Measurements from ENCODE around the gene AKR1D1. TPM values are rescaled to one million over a fixed set of nuclear protein-coding genes. Genes with fewer than 3 reads are reported as not detected.
"Not testable (repeated sequence)": the region's sequence is repeated elsewhere in the genome, so short reads cannot be mapped to it uniquely, and the experiment has no call there.

Gene AKR1D1
- total and polyA plus RNA-seq, 2 donors = 0.05 TPM

DNA sequence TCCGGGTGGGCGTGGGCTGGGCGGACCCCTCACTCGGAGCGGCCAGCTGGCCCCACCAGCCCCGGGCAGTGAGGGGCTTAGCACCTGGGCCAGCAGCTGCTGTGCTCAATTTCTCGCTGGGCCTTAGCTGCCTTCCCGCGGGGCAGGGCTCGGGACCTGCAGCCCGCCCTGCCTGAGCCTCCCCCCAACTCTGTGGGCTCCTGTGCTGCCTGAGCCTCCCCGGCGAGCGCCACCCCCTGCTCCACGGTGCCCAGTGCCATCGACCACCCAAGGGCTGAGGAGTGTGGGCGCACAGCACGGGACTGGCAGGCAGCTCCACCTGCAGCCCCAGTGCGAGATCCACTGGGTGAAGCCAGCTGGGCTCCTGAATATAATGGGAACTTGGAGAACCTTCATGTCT lies 70.0 kb downstream of the AKR1D1 start:
- not testable (repeated sequence) for H3K36me3 ChIP-seq (ENCODE audit: control insufficient read depth in 2 of 2, insufficient read depth in 2 of 2, low read length in 1 of 2); H3K9me3 ChIP-seq (ENCODE audit: control insufficient read depth in 2 of 2, insufficient read depth in 1 of 2, low read length in 1 of 2); DNase-seq (ENCODE audit: low read depth in 6 of 9, low spot score in 9 of 9); H3K27me3 ChIP-seq (ENCODE audit: control insufficient read depth in 2 of 2, insufficient read depth in 1 of 2, low read length in 1 of 2); H3K27ac ChIP-seq (ENCODE audit: low read depth in 1 of 2, low read length in 1 of 2); H3K4me3 ChIP-seq (ENCODE audit: low read length in 2 of 2); H3K4me1 ChIP-seq (ENCODE audit: control insufficient read depth in 2 of 2, insufficient read depth in 2 of 2, low read length in 2 of 2)
- WGBS = 95% methylated on average over 19 of the region's 19 CpGs

DNA sequence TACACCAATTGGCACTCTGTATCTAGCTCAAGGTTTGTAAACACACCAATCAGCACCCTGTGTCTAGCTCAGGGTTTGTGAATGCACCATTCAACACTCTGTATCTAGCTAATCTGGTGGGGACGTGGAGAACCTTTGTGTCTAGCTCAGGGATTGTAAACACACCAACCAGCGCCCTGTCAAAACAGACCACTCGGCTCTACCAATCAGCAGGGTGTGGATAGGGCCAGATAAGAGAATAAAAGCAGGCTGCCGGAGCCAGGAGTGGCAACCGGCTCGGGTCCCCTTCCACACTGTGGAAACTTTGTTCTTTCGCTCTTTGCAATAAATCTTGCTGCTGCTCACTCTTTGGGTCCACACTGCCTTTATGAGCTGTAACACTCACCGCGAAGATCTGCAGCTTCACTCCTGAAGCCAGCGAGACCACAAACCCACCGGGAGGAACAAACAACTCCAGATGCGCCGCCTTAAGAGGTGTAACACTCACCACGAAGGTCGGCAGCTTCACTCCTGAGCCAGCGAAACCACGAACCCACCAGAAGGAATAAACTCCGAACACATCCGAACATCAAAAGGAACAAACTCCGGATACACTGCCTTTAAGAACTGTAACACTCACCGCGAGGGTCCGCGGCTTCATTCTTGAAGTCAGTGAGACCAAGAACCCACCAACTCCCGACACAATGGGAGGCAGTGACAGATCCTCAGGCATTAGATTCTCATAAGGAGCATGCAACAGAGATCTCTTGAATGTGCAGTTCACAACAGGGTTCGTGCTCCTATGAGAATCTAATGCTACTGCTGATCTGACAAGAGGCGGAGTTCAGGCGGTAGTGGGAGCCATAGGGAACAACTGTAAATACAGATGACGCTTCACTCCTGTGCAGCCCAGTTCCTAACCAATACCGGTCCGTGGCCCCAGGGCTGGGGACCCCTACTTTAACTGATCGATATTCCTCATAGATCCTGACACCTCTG lies 70.8 kb downstream of the AKR1D1 start:
- H3K36me3 ChIP-seq (ENCODE audit: control insufficient read depth in 2 of 2, insufficient read depth in 2 of 2, low read length in 1 of 2); H3K9me3 ChIP-seq (ENCODE audit: control insufficient read depth in 2 of 2, insufficient read depth in 1 of 2, low read length in 1 of 2); H3K27ac ChIP-seq (ENCODE audit: low read depth in 1 of 2, low read length in 1 of 2); H3K27me3 ChIP-seq (ENCODE audit: control insufficient read depth in 2 of 2, insufficient read depth in 1 of 2, low read length in 1 of 2); H3K4me3 ChIP-seq (ENCODE audit: low read length in 2 of 2); H3K4me1 ChIP-seq (ENCODE audit: control insufficient read depth in 2 of 2, insufficient read depth in 2 of 2, low read length in 2 of 2): not testable (repeated sequence)
- DNase-seq (ENCODE audit: low read depth in 6 of 9, low spot score in 9 of 9) = peak in 4 of 9 donors; percentile 13 to 51 (median 34)
- 33% methylated on average over 32 of the region's 32 CpGs for WGBS

DNA sequence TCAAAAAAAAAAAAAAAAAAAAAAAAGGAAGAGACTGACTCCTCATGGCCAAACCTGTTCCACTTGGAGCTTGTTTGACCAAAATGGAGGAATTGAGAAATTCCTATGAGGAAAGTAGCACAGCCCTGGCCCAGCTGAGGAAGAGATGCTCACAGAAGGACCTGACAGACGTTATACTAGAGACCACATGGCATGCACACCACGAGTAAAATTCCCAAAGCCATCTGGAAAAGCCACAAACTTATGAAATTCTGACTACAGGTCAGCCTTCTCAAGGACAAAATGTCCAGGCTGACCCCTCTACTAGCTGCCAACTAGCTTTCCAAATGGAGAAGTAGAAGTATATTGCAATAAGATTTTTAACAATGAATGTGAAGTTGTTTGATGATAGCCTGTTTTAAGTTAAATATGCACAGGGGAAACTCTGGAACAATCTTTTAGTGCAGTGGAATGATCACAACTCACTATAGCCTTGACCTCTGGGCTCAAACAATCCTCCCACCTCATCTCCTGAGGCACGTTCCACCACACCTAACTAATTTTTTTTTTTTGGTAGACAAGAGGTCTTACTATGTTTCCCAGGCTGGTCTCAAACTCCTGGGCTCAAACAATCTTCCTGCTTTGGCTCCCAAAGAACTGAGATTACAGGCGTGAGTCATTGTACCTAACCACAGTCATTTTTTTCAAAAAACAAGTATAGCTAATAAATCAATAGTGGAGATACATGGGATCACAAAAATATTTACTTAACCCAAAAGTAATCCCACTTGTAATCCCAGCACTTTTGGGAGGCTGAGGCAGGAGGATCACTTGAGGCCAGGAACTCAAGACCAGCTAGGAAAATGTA lies 75.7 kb downstream of the AKR1D1 start:
- peaks cover 0 to 5% of the 10 kb centered on the region in 2 donors for H3K4me1 ChIP-seq (ENCODE audit: control insufficient read depth in 2 of 2, insufficient read depth in 2 of 2, low read length in 2 of 2)
- DNase-seq (ENCODE audit: low read depth in 6 of 9, low spot score in 9 of 9) = no peak
- H3K36me3 ChIP-seq (ENCODE audit: control insufficient read depth in 2 of 2, insufficient read depth in 2 of 2, low read length in 1 of 2) = no peaks in the 10 kb centered on the region
- H3K9me3 ChIP-seq (ENCODE audit: control insufficient read depth in 2 of 2, insufficient read depth in 1 of 2, low read length in 1 of 2) = no peaks in the 10 kb centered on the region
- no peak overlapping the region for H3K4me3 ChIP-seq (ENCODE audit: low read length in 2 of 2)
- H3K27me3 ChIP-seq (ENCODE audit: control insufficient read depth in 2 of 2, insufficient read depth in 1 of 2, low read length in 1 of 2) = no peaks in the 10 kb centered on the region
- 95% methylated on average over 4 of the region's 4 CpGs for WGBS
- no peak overlapping the region for H3K27ac ChIP-seq (ENCODE audit: low read depth in 1 of 2, low read length in 1 of 2)

- WGBS = 97% methylated on average over 3 of the region's 3 CpGs
- H3K27ac ChIP-seq (ENCODE audit: low read depth in 1 of 2, low read length in 1 of 2) = no peak overlapping the region
- no peaks in the 10 kb centered on the region for H3K4me1 ChIP-seq (ENCODE audit: control insufficient read depth in 2 of 2, insufficient read depth in 2 of 2, low read length in 2 of 2)
Measured at GRCh38 chr7:138154661-138155060, 78.4 kb downstream of the AKR1D1 start.

GRCh38 chr7:138157702-138158101 lies 81.4 kb downstream of the AKR1D1 start:
- H3K36me3 ChIP-seq (ENCODE audit: control insufficient read depth in 2 of 2, insufficient read depth in 2 of 2, low read length in 1 of 2) = no peaks in the 10 kb centered on the region
- WGBS = 96% methylated on average over 4 of the region's 4 CpGs

More at GRCh38 chr7:138154661-138155060, 78.4 kb downstream of the AKR1D1 start:
- H3K36me3 ChIP-seq (ENCODE audit: control insufficient read depth in 2 of 2, insufficient read depth in 2 of 2, low read length in 1 of 2) = no peaks in the 10 kb centered on the region
- H3K4me3 ChIP-seq (ENCODE audit: low read length in 2 of 2) = no peak overlapping the region
- no peaks in the 10 kb centered on the region for H3K9me3 ChIP-seq (ENCODE audit: control insufficient read depth in 2 of 2, insufficient read depth in 1 of 2, low read length in 1 of 2)
- H3K27me3 ChIP-seq (ENCODE audit: control insufficient read depth in 2 of 2, insufficient read depth in 1 of 2, low read length in 1 of 2) = no peaks in the 10 kb centered on the region
- no peak for DNase-seq (ENCODE audit: low read depth in 6 of 9, low spot score in 9 of 9)

DNA sequence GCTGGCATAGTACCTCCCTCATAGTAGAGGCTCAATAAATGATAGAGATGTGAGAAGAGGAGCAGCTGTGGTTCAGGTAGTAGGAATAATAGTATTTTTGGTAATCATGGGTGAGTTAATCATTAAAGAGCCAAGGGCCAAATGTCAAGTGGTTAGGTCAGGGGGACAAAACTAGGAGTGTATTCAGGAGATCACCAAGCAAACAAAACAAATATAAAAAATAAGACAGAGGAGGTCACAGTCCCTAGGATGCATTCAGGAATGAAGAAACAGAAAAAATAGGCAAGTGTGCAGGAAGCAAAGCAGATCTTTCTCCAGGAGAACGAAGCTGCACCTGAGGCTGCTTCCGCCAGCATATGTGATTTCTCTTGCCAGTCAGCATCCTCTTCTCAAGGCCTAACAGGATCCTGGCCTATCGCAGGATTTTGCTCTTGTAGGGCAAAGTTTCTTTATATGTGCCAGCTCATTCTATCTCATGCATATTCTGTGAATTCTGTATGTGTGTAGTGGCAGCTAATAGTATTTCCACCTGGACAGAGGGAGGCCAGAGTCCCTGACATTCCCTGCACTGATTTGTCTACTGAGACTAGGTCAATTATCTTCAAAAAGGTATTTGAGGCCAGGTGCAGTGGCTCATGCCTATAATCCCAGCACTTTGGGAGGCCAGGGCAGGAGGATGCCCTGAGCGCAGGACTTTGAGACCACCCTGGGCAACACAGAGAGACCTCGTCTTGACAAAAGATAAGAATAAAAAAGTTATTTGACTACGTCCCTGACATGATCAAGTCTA lies 82.7 kb downstream of the AKR1D1 start:
- DNase-seq (ENCODE audit: low read depth in 6 of 9, low spot score in 9 of 9) = no peak
- H3K36me3 ChIP-seq (ENCODE audit: control insufficient read depth in 2 of 2, insufficient read depth in 2 of 2, low read length in 1 of 2) = no peaks in the 10 kb centered on the region
- no peaks in the 10 kb centered on the region for H3K9me3 ChIP-seq (ENCODE audit: control insufficient read depth in 2 of 2, insufficient read depth in 1 of 2, low read length in 1 of 2)
- 97% methylated on average over 6 of the region's 6 CpGs for WGBS
- no peak overlapping the region for H3K27ac ChIP-seq (ENCODE audit: low read depth in 1 of 2, low read length in 1 of 2)
- H3K4me3 ChIP-seq (ENCODE audit: low read length in 2 of 2) = no peak overlapping the region
- peaks cover 3 to 4% of the 10 kb centered on the region in 2 donors for H3K4me1 ChIP-seq (ENCODE audit: control insufficient read depth in 2 of 2, insufficient read depth in 2 of 2, low read length in 2 of 2)
- H3K27me3 ChIP-seq (ENCODE audit: control insufficient read depth in 2 of 2, insufficient read depth in 1 of 2, low read length in 1 of 2) = no peaks in the 10 kb centered on the region

More at GRCh38 chr7:138157702-138158101, 81.4 kb downstream of the AKR1D1 start:
- H3K4me1 ChIP-seq (ENCODE audit: control insufficient read depth in 2 of 2, insufficient read depth in 2 of 2, low read length in 2 of 2) = peaks cover 3 to 4% of the 10 kb centered on the region in 2 donors
- no peaks in the 10 kb centered on the region for H3K27me3 ChIP-seq (ENCODE audit: control insufficient read depth in 2 of 2, insufficient read depth in 1 of 2, low read length in 1 of 2)
- H3K9me3 ChIP-seq (ENCODE audit: control insufficient read depth in 2 of 2, insufficient read depth in 1 of 2, low read length in 1 of 2) = no peaks in the 10 kb centered on the region
- no peak overlapping the region for H3K4me3 ChIP-seq (ENCODE audit: low read length in 2 of 2)
- no peak overlapping the region for H3K27ac ChIP-seq (ENCODE audit: low read depth in 1 of 2, low read length in 1 of 2)
- DNase-seq (ENCODE audit: low read depth in 6 of 9, low spot score in 9 of 9) = no peak

GRCh38 chr7:138161600-138162081 lies 85.4 kb downstream of the AKR1D1 start:
- H3K4me1 ChIP-seq (ENCODE audit: control insufficient read depth in 2 of 2, insufficient read depth in 2 of 2, low read length in 2 of 2) = peaks cover 3 to 4% of the 10 kb centered on the region in 2 donors
- H3K4me3 ChIP-seq (ENCODE audit: low read length in 2 of 2) = no peak overlapping the region
- no peaks in the 10 kb centered on the region for H3K27me3 ChIP-seq (ENCODE audit: control insufficient read depth in 2 of 2, insufficient read depth in 1 of 2, low read length in 1 of 2)
- H3K36me3 ChIP-seq (ENCODE audit: control insufficient read depth in 2 of 2, insufficient read depth in 2 of 2, low read length in 1 of 2) = no peaks in the 10 kb centered on the region
- H3K9me3 ChIP-seq (ENCODE audit: control insufficient read depth in 2 of 2, insufficient read depth in 1 of 2, low read length in 1 of 2) = peaks cover 1 to 4% of the 10 kb centered on the region in 2 donors
- no peak overlapping the region for H3K27ac ChIP-seq (ENCODE audit: low read depth in 1 of 2, low read length in 1 of 2)
- WGBS = 30% methylated on average over 4 of the region's 4 CpGs
- DNase-seq (ENCODE audit: low read depth in 6 of 9, low spot score in 9 of 9) = peak; percentile 67 to 96 (median 90)

DNA sequence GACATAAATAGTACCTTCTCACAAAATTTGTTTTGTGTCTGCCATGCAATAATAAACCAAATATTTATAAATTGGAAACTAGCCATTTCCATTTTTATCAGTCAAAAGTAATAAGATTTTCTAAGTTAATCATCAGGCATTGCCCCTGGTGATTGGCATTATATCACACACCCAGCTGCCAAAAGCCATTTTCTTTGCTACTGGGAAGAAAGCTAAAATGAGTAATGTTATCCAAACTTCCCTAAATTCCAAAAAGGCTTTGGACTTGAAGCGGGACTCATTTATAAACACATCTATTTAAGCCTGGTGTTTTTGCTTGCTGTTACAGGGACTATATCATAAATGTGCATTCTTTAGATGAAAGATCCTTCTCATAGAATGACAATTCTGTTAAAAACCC lies 86.0 kb downstream of the AKR1D1 start:
- Histone ChIP-seq H3K4me1 (ENCODE audit: control insufficient read depth in 2 of 2, insufficient read depth in 2 of 2, low read length in 2 of 2) (peaks cover 3 to 4% of the 10 kb centered on the region in 2 donors), H3K27me3 (ENCODE audit: control insufficient read depth in 2 of 2, insufficient read depth in 1 of 2, low read length in 1 of 2) (no peaks in the 10 kb centered on the region), H3K9me3 (ENCODE audit: control insufficient read depth in 2 of 2, insufficient read depth in 1 of 2, low read length in 1 of 2) (peaks cover 1 to 4% of the 10 kb centered on the region in 2 donors), H3K4me3 (ENCODE audit: low read length in 2 of 2) (no peak overlapping the region), H3K27ac (ENCODE audit: low read depth in 1 of 2, low read length in 1 of 2) (no peak overlapping the region), H3K36me3 (ENCODE audit: control insufficient read depth in 2 of 2, insufficient read depth in 2 of 2, low read length in 1 of 2) (no peaks in the 10 kb centered on the region)
- WGBS = 96% methylated on average over 1 of the region's 1 CpG
- no peak for DNase-seq (ENCODE audit: low read depth in 6 of 9, low spot score in 9 of 9)
